MM.1S (cell line): ENCODE results near the gene ZNF587B.
"Not testable (repeated sequence)": the region's sequence is repeated elsewhere in the genome, so short reads cannot be mapped to it uniquely, and the experiment has no call there.

ENCODE experiments used
- DNase-seq: peaks from one replicate; pipeline ENCODE4 v3.0.0-alpha.2; 2015
- H2AFZ ChIP-seq: fragments of 300-600 bp; sonication (generic); 2 replicates; pipeline ENCODE4 v1.6.0; 2016; ENCODE audit warnings: antibody characterized with exemption, low read length
- H3F3A ChIP-seq: fragments of 300-600 bp; sonication (generic); 2 replicates; pipeline ENCODE4 v1.6.1; 2016; ENCODE audit warnings: mild to moderate bottlenecking, antibody characterized with exemption, low read length, moderate library complexity, mixed read lengths; ENCODE audit not compliant: insufficient read depth
- H3K27ac ChIP-seq: fragments of 300-600 bp; sonication (generic); 2 replicates; pipeline ENCODE4 v1.5.1; 2016; ENCODE audit warnings: mild to moderate bottlenecking, low read length
- H3K27me3 ChIP-seq: fragments of 300-600 bp; sonication (generic); replicated peaks from 2 replicates; pipeline ENCODE4 v1.6.0; 2016; ENCODE audit warnings: low read length; ENCODE audit not compliant: insufficient read depth
- H3K36me3 ChIP-seq: fragments of 300-600 bp; sonication (generic); replicated peaks from 2 replicates; pipeline ENCODE4 v1.6.1; 2016; ENCODE audit warnings: mild to moderate bottlenecking, low read length, mixed read lengths; ENCODE audit not compliant: insufficient read depth
- H3K4me1 ChIP-seq: fragments of 300-600 bp; sonication (generic); 2 replicates; pipeline ENCODE4 v1.6.1; 2016; ENCODE audit warnings: low read length, mixed read lengths
- H3K4me2 ChIP-seq: fragments of 300-600 bp; sonication (generic); 2 replicates; pipeline ENCODE4 v1.6.0; 2016; ENCODE audit warnings: low read depth, low read length
- H3K4me3 ChIP-seq: fragments of 300-600 bp; sonication (generic); 2 replicates; pipeline ENCODE4 v1.5.1; 2016; ENCODE audit warnings: low read length, mixed read lengths
- H3K79me2 ChIP-seq: fragments of 300-600 bp; sonication (generic); 2 replicates; pipeline ENCODE4 v1.6.1; 2016; ENCODE audit warnings: mixed run types, low read length, mixed read lengths
- H3K9ac ChIP-seq: fragments of 300-600 bp; sonication (generic); 2 replicates; pipeline ENCODE4 v1.6.1; 2016; ENCODE audit warnings: low read length, mixed read lengths
- H3K9me2 ChIP-seq: fragments of 300-600 bp; sonication (generic); replicated peaks from 2 replicates; pipeline ENCODE4 v1.6.1; 2016; ENCODE audit warnings: mild to moderate bottlenecking, low read length, mixed read lengths; ENCODE audit not compliant: insufficient read depth
- H3K9me3 ChIP-seq: fragments of 300-600 bp; sonication (generic); replicated peaks from 2 replicates; pipeline ENCODE4 v1.6.1; 2016; ENCODE audit warnings: mild to moderate bottlenecking, low read length, mixed read lengths; ENCODE audit not compliant: insufficient read depth
- H4K20me1 ChIP-seq: fragments of 300-600 bp; sonication (generic); 2 replicates; pipeline ENCODE4 v1.6.1; 2016; ENCODE audit warnings: mild to moderate bottlenecking, low read length, moderate library complexity, mixed read lengths; ENCODE audit not compliant: insufficient read depth
- EZH2 ChIP-seq: fragments of 300-600 bp; sonication (generic); optimal IDR thresholded peaks from 2 replicates; pipeline ENCODE3; 2017; ENCODE audit warnings: low read depth, mild to moderate bottlenecking, antibody characterized with exemption, low read length, mixed read lengths
- EZH2phosphoT487 ChIP-seq: fragments of 300-600 bp; sonication (generic); IDR thresholded peaks from 2 replicates; pipeline ENCODE4 v1.6.1; 2018; ENCODE audit warnings: antibody characterized with exemption, low read length
- TF ChIP-seq, protein P1 (sequence below): fragments of 300-600 bp; sonication (generic); IDR thresholded peaks from 2 replicates; pipeline ENCODE4 v1.5.1; 2016; ENCODE audit warnings: antibody characterized with exemption, low read length, mixed read lengths

Gene ZNF587B

DNA sequence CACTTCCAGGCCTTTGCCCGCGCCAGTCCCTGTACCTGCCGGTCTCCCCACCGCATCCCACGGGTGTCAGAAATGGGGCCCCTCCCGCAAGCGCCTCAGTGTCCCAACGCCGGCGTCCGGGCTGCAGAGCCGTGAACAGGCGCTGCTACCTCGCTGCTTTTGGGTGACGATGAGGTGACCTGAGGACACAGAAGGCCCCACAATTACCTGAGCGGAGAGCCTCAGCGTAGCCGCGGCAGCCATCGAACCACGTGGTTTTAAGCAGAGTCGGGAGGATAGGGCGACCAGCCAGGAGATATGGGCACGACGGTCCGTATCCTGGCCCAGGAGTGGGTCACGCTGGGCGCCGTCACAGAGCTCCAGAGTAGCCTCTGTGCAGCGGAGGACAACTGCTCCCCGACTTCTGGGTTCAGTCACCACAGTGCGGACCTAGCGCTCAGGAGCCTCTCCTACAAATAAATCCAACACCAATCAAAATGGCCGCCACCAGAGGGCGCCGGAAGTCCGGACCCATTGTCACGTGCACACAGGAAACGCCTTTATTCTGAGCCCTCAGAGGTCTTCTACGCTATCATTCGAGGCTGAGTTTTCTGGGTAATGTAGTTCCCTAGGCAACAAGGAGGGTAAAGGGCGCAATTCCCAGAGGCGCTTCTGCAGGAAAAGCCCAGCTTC is 58.6 kb downstream of the ZNF587B start, which contains the start of gene ZNF814:
Gene ZNF814 (minus strand): TSS at position 478 of the 672 bp plus-strand sequence. CDS start 235 bp downstream, at position 243.
- H3K9ac ChIP-seq = no peak within 1 kb of the TSS

DNA sequence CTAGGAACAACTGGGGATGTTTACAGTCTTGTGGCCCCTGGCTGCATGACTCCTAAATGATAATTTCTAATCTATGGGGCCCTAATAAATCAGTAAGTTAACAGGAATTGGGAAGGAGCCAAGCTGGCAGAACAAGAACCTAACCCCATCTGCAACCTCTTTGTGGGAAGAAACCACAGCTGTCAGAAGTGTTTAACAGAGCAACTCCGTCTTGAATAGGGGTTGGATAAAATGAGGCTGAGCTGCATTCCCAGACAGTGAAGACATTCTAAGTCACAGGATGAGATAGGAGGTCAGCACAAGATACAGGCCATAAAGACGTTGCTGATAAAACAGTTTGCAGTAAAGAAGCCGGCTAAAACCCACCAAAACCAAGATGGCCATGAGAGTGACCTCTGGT is 60.6 kb downstream of the ZNF587B start:
- not testable (repeated sequence) for H3K27ac ChIP-seq, H3K9ac ChIP-seq, H3K27me3 ChIP-seq, H2AFZ ChIP-seq, H3K9me2 ChIP-seq, H3K79me2 ChIP-seq, H3K4me1 ChIP-seq, H3F3A ChIP-seq, H4K20me1 ChIP-seq, H3K36me3 ChIP-seq, H3K4me2 ChIP-seq, H3K4me3 ChIP-seq, DNase-seq, H3K9me3 ChIP-seq

More for the DNA sequence above, 58.6 kb downstream of the ZNF587B start, which contains the start of gene ZNF814:
- H3K4me3 ChIP-seq = no peak within 1 kb of the TSS; the same call in 1 of the 2 replicates
- H3K36me3 ChIP-seq = no peaks in the 10 kb centered on the region
- no peak within 1 kb of the TSS for H3K27ac ChIP-seq
- no peak within 1 kb of the TSS for H2AFZ ChIP-seq
- no peaks in the 10 kb centered on the region for H3K9me3 ChIP-seq
- no peaks in the 10 kb centered on the region for H3K79me2 ChIP-seq
- H3K4me2 ChIP-seq = no peak within 1 kb of the TSS
- H3K9me2 ChIP-seq = no peaks in the 10 kb centered on the region
- H3K4me1 ChIP-seq = no peaks in the 10 kb centered on the region
- H3K27me3 ChIP-seq = no peaks in the 10 kb centered on the region
- DNase-seq = no peak
- no peaks in the 10 kb centered on the region for H3F3A ChIP-seq
- TF ChIP-seq EZH2 (no peak), EZH2phosphoT487 (no peak)
- TF ChIP-seq, protein P1, sequence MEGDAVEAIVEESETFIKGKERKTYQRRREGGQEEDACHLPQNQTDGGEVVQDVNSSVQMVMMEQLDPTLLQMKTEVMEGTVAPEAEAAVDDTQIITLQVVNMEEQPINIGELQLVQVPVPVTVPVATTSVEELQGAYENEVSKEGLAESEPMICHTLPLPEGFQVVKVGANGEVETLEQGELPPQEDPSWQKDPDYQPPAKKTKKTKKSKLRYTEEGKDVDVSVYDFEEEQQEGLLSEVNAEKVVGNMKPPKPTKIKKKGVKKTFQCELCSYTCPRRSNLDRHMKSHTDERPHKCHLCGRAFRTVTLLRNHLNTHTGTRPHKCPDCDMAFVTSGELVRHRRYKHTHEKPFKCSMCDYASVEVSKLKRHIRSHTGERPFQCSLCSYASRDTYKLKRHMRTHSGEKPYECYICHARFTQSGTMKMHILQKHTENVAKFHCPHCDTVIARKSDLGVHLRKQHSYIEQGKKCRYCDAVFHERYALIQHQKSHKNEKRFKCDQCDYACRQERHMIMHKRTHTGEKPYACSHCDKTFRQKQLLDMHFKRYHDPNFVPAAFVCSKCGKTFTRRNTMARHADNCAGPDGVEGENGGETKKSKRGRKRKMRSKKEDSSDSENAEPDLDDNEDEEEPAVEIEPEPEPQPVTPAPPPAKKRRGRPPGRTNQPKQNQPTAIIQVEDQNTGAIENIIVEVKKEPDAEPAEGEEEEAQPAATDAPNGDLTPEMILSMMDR = no peak
- H4K20me1 ChIP-seq = no peaks in the 10 kb centered on the region
